Neuronal stem cell (in vitro differentiated cells): ENCODE measurements around the gene EPAS1.

Experiments used
- DNase-seq: peaks from one replicate; pipeline ENCODE4 v3.0.0-alpha.2; 2013; ENCODE audit warnings: low spot score
- H2AFZ ChIP-seq: one replicate; pipeline ENCODE4 v1.6.1; 2013; ENCODE audit warnings: mild to moderate bottlenecking, low read length, inconsistent platforms
- H2AK5ac ChIP-seq: 2 replicates; pipeline ENCODE4 v1.6.1; 2013; ENCODE audit warnings: low read depth, mild to moderate bottlenecking, inconsistent platforms, low read length, moderate library complexity, mixed read lengths
- H2BK120ac ChIP-seq: 2 replicates; pipeline ENCODE4 v1.6.1; 2013; ENCODE audit warnings: low read depth, mild to moderate bottlenecking, inconsistent platforms, low read length, moderate library complexity, mixed read lengths
- H2BK12ac ChIP-seq: one replicate; pipeline ENCODE4 v1.6.1; 2013; ENCODE audit warnings: low read length, inconsistent platforms
- H2BK15ac ChIP-seq: 2 replicates; pipeline ENCODE4 v1.6.1; 2013; ENCODE audit warnings: mild to moderate bottlenecking, low read length, inconsistent platforms, mixed read lengths
- H2BK5ac ChIP-seq: one replicate; pipeline ENCODE4 v1.6.1; 2013; ENCODE audit warnings: inconsistent platforms, mild to moderate bottlenecking, low read length, moderate library complexity
- H3K14ac ChIP-seq: one replicate; pipeline ENCODE4 v1.6.1; 2013; ENCODE audit warnings: low read length, inconsistent platforms
- H3K18ac ChIP-seq: 2 replicates; pipeline ENCODE4 v1.6.1; 2013; ENCODE audit warnings: low read length, inconsistent platforms
- H3K23ac ChIP-seq: 2 replicates; pipeline ENCODE4 v1.6.1; 2013; ENCODE audit warnings: low read depth, mild to moderate bottlenecking, mixed read lengths, low read length, inconsistent platforms; ENCODE audit not compliant: poor library complexity
- H3K27ac ChIP-seq: replicated peaks from 3 replicates; pipeline ENCODE4 v1.5.1; 2013; ENCODE audit warnings: low read length, inconsistent platforms
- H3K27me3 ChIP-seq, 3 experiments: 2 replicates each; pipeline ENCODE4 v1.6.1; 2013; ENCODE audit warnings: low read length in 3 of 3, mild to moderate bottlenecking in 2 of 3, inconsistent platforms in 1 of 3, low read depth in 1 of 3, mixed read lengths in 1 of 3, moderate library complexity in 1 of 3; ENCODE audit not compliant: control insufficient read depth in 3 of 3, insufficient read depth in 3 of 3
- H3K36me3 ChIP-seq, 2 donors: replicated peaks in 1 of 2; 2 replicates each; pipeline ENCODE4 v1.6.1; 2013; ENCODE audit warnings: low read length in 2 of 2; ENCODE audit not compliant: control insufficient read depth in 2 of 2, insufficient read depth in 2 of 2
- H3K4ac ChIP-seq: 2 replicates; pipeline ENCODE4 v1.6.1; 2013; ENCODE audit warnings: inconsistent platforms, mild to moderate bottlenecking, low read length, moderate library complexity
- H3K4me1 ChIP-seq, 2 donors: 1 replicate in 1 of 2; 2 replicates in 1 of 2; pipeline ENCODE4 v1.6.1; 2013; ENCODE audit warnings: low read length in 2 of 2, low read depth in 1 of 2; ENCODE audit not compliant: control insufficient read depth in 2 of 2, insufficient read depth in 1 of 2
- H3K4me2 ChIP-seq: one replicate; pipeline ENCODE4 v1.6.1; 2013; ENCODE audit warnings: mild to moderate bottlenecking, low read length, inconsistent platforms; ENCODE audit not compliant: insufficient read depth, poor library complexity, severe bottlenecking
- H3K4me3 ChIP-seq, 2 donors: 2 replicates each; pipeline ENCODE4 v1.5.1; 2013; ENCODE audit warnings: low read length in 2 of 2, mild to moderate bottlenecking in 2 of 2, inconsistent platforms in 1 of 2, moderate library complexity in 1 of 2
- H3K79me1 ChIP-seq: one replicate; pipeline ENCODE4 v1.6.1; 2013; ENCODE audit warnings: low read depth, mild to moderate bottlenecking, inconsistent platforms, low read length, moderate library complexity
- H3K9ac ChIP-seq: one replicate; pipeline ENCODE4 v1.6.1; 2013; ENCODE audit warnings: mild to moderate bottlenecking, low read depth, low read length, inconsistent platforms; ENCODE audit not compliant: poor library complexity
- H3K9me3 ChIP-seq, 2 donors: replicated peaks in 1 of 2; 2 replicates each; pipeline versions ENCODE3 to v1.6.1; 2013; ENCODE audit warnings: low read length in 2 of 2, mild to moderate bottlenecking in 2 of 2, inconsistent platforms in 1 of 2, low read depth in 1 of 2, mixed read lengths in 1 of 2, moderate library complexity in 1 of 2; ENCODE audit not compliant: control insufficient read depth in 2 of 2, insufficient read depth in 1 of 2
- H4K8ac ChIP-seq: one replicate; pipeline ENCODE4 v1.6.1; 2013; ENCODE audit warnings: low read depth, mild to moderate bottlenecking, inconsistent platforms, low read length, moderate library complexity
- H4K91ac ChIP-seq: one replicate; pipeline ENCODE4 v1.6.1; 2013; ENCODE audit warnings: low read length, low read depth, mild to moderate bottlenecking, inconsistent platforms; ENCODE audit not compliant: poor library complexity
- WGBS, 2 donors: extraction: QIAGEN DNeasy Blood & Tissue Kit; methylation state at CpG; one replicate each; pipeline ENCODE4 v1.1.7; 2013; ENCODE audit warnings: missing lambda C conversion rate in 2 of 2, mixed read lengths in 1 of 2; ENCODE audit not compliant: insufficient read length in 2 of 2, insufficient replicate concordance in 1 of 2; ENCODE audit errors: extremely low coverage in 2 of 2; 5-methylcytosine and 5-hydroxymethylcytosine counted together

The EPAS1 gene

DNA sequence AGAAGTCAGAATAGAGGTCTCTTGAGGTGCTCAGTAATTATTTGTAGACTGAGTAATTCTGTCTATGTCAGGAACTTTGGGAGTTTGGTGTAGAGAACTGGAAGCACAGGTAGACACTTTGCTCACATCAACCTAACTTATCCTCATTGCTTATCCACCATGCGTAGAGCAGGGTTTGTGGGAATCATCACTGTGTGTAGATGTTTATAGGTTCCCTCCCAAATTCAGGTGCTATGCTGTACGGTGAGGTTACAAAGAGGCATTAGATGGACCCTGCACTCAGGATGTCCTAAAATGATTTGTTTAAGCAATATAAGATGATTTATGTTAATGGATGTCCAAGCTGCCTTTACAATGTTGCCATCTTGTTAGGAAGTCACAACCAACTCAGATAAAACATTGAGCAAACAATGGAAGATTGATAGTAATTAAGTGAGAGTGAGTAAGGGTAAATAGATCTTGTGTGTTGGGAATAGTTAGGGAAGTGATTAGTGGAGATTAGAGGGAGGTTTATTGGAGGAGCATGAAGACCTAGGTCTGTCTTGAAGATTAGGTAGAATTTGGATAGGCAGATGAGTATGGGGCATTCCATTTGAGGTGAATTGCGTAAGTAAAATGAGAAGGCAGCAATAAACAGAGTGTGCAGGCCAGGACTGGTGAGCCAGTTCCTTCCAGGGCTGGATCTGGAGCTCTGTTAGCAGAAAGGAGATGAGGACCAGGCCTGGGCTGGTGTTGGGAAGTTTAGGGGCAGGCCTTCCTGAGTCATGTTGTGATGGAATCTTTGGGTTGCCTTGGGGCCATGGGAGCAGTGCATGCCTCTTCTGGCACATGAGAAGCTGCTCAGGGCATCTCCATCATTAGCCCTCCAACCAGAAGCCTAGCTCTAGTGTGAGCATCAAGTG is 12.1 kb downstream of the EPAS1 start:
- Histone ChIP-seq H3K23ac (no peak overlapping the region), H3K36me3 (no peaks in the 10 kb centered on the region), H3K4me1 (peaks cover 0 to 3% of the 10 kb centered on the region in 2 donors), H3K79me1 (no peaks in the 10 kb centered on the region), H2BK15ac (no peak overlapping the region), H2BK5ac (no peak overlapping the region), H2BK120ac (no peak overlapping the region), H3K27me3 (peaks cover 0 to 40% (median 0%) of the 10 kb centered on the region in 3 experiments), H3K4me2 (no peak overlapping the region), H3K18ac (no peak overlapping the region), H2AFZ (no peak overlapping the region), H3K4me3 (no peak overlapping the region), H3K14ac (no peak overlapping the region), H3K27ac (no peak overlapping the region), H4K91ac (no peak overlapping the region), H4K8ac (no peak overlapping the region), H3K9ac (no peak overlapping the region), H3K4ac (no peak overlapping the region), H2AK5ac (no peak overlapping the region), H3K9me3 (peaks cover 0 to 4% of the 10 kb centered on the region in 2 donors), H2BK12ac (no peak overlapping the region)
- no CpG with 5 or more reads among the region's 3 CpGs for WGBS, 2 donors
- DNase-seq, result no peak

DNA sequence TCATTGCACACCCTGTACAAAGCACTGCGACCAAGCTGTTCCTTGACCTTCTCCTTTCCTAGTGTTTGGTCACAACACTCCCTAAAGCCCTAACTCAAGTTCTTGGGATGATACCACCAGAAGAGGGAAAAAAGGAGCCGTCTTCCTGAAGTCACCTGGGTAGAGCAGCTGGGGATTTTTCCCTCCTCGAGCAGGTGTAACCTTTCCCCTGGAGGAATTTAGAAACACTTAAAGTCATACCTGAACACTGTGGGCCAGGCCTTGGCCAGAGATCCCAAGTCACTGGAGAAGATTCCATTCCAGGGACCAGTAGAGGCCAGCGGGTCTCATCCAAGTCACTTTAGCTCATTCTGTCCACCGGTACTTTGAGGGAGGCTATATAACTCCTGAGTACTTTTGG is 13.2 kb downstream of the EPAS1 start:
- Histone ChIP-seq H2AFZ (no peak overlapping the region), H4K8ac (no peak overlapping the region), H3K14ac (no peak overlapping the region), H3K9ac (no peak overlapping the region), H3K4me1 (no peaks in the 10 kb centered on the region), H2AK5ac (no peak overlapping the region), H2BK120ac (no peak overlapping the region), H3K27me3 (peaks cover 0 to 34% (median 0%) of the 10 kb centered on the region in 3 experiments), H2BK15ac (no peak overlapping the region), H3K23ac (no peak overlapping the region), H2BK5ac (no peak overlapping the region), H3K18ac (no peak overlapping the region), H3K79me1 (no peaks in the 10 kb centered on the region), H3K9me3 (no peaks in the 10 kb centered on the region), H3K36me3 (no peaks in the 10 kb centered on the region), H3K4me2 (no peak overlapping the region), H3K4ac (no peak overlapping the region), H4K91ac (no peak overlapping the region), H3K27ac (no peak overlapping the region), H3K4me3 (no peak overlapping the region), H2BK12ac (no peak overlapping the region)
- WGBS, 2 donors, result no CpG with 5 or more reads among the region's 5 CpGs
- no peak for DNase-seq

DNA sequence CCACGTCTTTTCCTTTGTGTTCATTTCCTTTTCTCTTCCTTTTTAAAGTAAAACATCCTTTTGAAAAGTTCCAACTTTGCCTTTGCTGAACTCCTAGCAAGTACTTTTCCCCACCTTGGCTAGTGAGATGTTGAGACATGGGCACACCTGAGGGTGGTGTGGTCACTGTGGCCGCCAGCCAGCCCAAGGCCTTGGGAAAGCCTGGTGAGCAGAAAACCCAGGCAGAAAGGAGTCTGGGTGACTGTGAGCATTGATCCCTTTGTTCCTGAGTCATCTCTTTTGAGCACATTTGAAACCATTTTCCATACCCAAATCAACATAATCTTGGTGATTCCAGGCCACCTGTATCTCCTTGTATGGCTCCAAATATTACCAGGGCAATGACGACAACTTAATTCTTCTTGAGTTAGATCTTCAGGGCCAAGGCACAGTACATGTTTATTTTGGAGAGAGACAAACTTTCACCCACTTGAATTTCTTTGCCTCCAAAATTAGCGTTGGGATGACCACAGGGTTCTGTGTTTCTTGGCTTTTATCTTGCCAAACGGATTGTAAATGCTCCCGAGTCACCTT is 14.5 kb downstream of the EPAS1 start:
- H3K4me3 ChIP-seq, result no peak overlapping the region
- no peak overlapping the region for H3K4ac ChIP-seq
- H4K91ac ChIP-seq, result no peak overlapping the region
- no peaks in the 10 kb centered on the region for H3K79me1 ChIP-seq
- H2AFZ ChIP-seq, result no peak overlapping the region
- H3K14ac ChIP-seq, result no peak overlapping the region
- no peaks in the 10 kb centered on the region for H3K4me1 ChIP-seq
- H3K18ac ChIP-seq, result no peak overlapping the region
- no peak overlapping the region for H3K4me2 ChIP-seq
- no peaks in the 10 kb centered on the region for H3K36me3 ChIP-seq
- WGBS, 2 donors, result no CpG with 5 or more reads among the region's 6 CpGs
- H3K27me3 ChIP-seq, result peaks cover 0 to 30% (median 0%) of the 10 kb centered on the region in 3 experiments
- no peak overlapping the region for H4K8ac ChIP-seq
- H2BK15ac ChIP-seq, result no peak overlapping the region
- H3K9ac ChIP-seq, result no peak overlapping the region
- no peaks in the 10 kb centered on the region for H3K9me3 ChIP-seq
- no peak overlapping the region for H2BK12ac ChIP-seq
- H2AK5ac ChIP-seq, result no peak overlapping the region
- no peak overlapping the region for H2BK120ac ChIP-seq
- DNase-seq, result no peak
- H3K27ac ChIP-seq, result no peak overlapping the region
- no peak overlapping the region for H2BK5ac ChIP-seq
- H3K23ac ChIP-seq, result no peak overlapping the region

DNA sequence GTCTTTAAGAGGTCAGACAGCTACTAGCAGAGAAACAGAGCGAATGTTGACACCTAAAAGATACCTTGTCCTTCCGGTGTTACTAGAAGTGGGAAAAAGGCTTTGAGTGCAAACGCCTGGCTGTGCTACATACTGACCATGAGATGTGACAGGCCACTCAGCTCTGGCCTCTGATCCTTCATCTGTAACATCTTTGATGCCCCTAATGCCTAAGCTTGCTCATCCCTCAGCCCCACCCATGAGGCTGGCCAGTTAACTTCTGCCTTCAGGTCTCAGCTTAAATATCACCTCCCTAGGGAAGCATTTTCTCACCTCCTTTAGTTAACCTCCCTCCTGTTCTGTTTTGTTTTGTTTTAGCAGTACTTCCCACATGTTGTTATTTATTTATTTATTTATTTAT is 15.9 kb downstream of the EPAS1 start:
- no CpG with 5 or more reads among the region's 3 CpGs for WGBS, 2 donors
- Histone ChIP-seq H2AK5ac (no peak overlapping the region), H4K8ac (no peak overlapping the region), H4K91ac (no peak overlapping the region), H3K36me3 (no peaks in the 10 kb centered on the region), H3K4me1 (no peaks in the 10 kb centered on the region), H3K4me3 (no peak overlapping the region), H3K27ac (no peak overlapping the region), H2AFZ (no peak overlapping the region), H3K4ac (no peak overlapping the region), H3K27me3 (peaks cover 0 to 20% (median 0%) of the 10 kb centered on the region in 3 experiments), H3K79me1 (no peaks in the 10 kb centered on the region), H3K9ac (no peak overlapping the region), H2BK12ac (no peak overlapping the region), H2BK5ac (no peak overlapping the region), H2BK120ac (no peak overlapping the region), H3K18ac (no peak overlapping the region), H3K14ac (no peak overlapping the region), H3K9me3 (no peaks in the 10 kb centered on the region), H3K4me2 (no peak overlapping the region), H3K23ac (no peak overlapping the region), H2BK15ac (no peak overlapping the region)
- no peak for DNase-seq
